HG03095 (cell line): Measurements from ENCODE around the gene LGALS1.

Source experiments
- ATAC-seq: cut with Tn5 transposase; IDR thresholded peaks from one replicate; pipeline ENCODE4 v1.9.1; 2021; ENCODE audit warnings: moderate library complexity; ENCODE audit not compliant: unreplicated experiment

LGALS1 gene

DNA sequence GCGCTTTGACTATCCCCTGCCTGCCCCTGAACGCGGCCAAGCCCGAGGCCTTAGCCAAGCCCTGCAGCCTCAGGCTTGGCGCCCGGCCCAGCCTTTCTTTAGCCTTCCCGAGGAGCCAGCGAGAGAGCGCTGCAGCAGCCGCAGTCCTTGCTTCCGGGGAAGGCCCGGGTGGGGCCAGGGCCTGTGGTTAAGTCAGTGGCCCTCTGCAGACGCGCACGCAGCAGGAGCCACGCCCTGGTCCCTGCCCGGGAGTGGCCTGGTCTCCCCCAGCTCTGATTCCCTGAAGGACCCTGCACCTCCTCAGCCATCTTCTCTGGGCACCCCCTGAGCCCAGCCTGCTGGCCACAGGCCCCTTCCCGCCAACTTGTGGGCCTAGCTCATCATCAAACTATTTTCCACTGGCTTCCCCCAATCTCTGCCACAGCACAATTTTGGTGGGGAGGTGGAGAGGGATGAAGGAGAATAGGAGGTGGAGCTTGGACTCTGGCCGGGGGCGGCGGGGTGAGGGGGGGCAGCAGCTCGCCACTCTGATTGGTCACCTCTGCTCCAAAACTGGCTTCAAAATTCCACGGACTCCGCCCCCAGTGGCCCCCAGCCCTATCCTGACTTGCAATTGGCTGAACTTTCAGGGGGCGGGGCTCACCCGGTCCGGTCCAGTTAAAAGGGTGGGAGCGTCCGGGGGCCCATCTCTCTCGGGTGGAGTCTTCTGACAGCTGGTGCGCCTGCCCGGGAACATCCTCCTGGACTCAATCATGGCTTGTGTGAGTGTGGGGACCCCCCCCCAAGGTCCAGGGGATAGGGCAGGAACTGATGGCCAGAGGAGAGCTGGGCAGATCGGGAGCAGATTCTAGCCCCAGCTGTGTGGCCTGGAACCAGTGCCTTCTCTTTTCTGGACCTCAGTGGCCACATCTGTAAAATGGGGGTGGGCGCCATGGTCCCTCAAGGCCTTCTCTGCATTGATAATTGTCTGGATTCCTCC lies at the start of gene LGALS1:
Gene LGALS1 (plus strand): TSS at position 686 of the 979 bp plus-strand sequence. CDS start 67 bp downstream, at position 753.
- no peak for ATAC-seq

DNA sequence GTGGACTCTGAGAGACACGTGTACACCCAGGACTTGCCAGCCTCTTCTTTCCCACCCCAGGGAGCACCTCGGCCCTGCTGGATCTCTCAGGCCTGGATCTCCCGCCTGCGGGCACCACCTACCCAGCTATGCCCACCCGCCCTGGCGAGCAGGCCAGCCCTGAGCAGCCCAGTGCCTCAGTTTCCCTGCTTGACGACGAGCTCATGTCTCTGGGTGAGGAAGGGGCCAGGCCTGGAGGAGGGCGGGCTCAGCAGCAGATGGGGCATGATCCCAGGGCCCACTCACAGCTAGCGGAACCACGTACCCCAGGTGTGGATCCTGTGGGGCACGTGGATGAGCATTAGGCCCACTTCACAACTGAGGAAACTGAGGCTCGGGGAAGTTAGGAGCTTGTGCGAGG lies 49.7 kb upstream of the LGALS1 start:
- no peak for ATAC-seq

DNA sequence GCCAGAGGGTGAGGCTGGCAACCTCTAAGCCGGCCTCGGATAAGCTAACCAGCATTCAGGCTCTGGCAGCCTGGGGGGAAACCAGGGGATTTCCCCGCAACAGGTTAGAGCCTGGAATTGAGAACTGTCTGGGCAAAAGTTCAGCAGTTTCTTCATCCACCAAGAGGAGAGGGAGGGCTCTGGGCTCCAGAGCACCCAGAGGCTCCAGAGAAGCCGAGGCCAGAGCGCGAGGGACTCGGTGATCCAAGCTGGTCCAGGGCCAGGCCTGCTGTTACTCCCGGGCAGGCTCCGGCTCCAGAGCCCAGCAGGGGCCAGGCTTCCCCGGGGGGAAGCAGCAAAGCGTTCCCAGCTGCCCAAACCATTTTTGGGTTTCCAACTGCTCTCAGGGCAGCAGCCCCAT lies 49.3 kb upstream of the LGALS1 start:
- no peak for ATAC-seq

DNA sequence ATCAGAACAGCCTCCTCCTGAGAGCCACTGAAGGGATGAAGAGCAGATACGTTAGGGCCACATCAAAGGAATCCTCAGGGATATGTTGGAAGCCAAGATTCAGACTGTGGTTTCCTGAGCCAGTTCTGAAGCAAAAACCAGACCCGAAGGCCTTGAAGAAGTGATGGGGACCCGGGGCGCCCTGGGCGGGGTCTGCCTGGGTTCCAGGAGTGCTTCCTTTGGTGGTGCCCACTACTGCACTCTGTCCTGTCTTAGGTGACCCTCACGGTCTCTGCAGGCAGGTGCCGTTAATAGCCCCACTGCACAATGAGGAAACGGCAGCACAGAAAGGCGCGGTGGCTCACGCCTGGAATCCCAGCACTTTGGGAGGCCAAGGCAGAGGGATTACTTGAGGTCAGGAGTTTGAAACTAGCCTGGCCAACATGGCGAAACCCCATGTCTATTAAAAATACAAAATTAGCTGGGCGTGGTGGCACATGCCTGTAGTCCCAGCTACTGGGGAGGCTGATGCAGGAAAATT lies 48.8 kb upstream of the LGALS1 start:
- no peak for ATAC-seq

DNA sequence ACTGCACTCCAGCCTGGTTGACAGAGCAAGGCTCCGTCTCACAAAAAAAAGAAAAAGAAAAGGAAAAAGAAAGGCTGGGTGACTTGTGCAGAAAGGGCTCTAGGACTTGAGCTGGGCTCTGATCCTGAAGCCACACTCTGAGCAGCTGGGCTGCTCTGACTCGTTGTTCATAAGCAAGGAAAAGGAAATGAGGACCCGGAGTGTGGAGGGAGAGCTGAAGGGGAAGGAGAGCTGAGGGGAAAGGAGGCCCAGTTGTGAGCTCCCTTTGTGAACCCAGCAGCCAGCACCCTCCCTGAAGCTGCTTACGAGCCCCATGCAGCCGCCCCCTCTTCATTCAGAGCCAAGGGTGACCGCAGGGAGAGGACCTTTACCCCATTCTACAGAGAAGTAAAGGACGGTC lies 48.3 kb upstream of the LGALS1 start:
- no peak for ATAC-seq

DNA sequence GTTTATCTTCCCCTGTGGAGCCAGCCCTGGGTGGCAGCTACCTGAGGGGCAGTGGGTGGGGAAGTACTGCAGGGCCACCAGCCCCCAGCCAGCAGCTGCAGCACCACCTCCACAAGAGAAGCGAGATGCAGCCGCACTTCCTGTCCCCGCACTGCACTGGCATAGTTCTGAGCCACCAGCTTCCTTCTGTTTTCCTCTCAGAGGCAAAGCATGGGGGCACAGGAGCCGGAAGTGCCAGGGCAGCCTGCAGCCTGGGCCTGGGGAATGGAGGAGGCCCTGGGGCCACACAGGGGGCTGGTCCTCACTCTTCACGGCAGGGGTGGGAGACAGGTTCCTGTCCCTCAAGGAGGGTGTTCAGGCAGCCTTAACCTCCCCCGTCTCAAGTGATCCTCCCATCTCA lies 47.9 kb upstream of the LGALS1 start:
- no peak for ATAC-seq

DNA sequence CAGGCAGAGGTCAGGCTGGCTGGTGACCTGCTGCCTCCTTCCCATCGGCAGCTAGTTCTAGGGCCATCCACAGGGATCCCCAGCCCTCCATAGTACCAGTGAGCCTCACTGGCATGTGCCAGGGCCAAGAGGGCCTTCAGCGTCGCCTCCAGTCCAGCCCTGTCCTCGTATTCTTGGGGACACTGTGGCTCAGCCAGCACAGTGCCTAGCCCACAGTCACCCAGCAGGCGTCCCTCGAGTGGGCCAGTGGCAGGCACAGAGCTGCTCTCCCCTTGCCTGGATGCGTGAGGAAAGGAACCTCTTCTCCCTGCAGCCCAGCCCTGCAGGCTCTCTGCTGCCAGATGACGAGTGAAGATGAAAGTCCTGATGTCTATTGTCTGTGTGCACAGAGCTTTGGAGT lies 46.6 kb upstream of the LGALS1 start:
- no peak for ATAC-seq

DNA sequence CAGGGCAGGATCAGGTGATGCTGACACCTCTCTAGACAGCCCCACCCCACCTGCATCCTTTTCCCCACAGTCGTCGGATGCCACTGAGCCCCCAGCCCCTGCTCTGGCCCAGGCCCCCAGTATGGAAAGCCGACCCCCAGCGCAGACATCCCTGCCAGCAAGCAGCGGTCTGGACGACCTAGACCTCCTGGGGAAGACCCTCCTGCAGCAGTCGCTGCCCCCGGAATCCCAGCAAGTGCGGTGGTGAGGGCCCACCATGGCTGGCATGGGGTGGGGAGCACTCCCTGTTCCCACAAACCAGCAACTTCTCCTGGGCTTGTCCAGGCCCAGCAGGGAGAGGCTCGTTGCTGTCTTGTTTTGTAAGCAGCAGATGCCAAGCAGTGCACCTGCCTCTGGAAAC lies 45.5 kb upstream of the LGALS1 start:
- no peak for ATAC-seq

DNA sequence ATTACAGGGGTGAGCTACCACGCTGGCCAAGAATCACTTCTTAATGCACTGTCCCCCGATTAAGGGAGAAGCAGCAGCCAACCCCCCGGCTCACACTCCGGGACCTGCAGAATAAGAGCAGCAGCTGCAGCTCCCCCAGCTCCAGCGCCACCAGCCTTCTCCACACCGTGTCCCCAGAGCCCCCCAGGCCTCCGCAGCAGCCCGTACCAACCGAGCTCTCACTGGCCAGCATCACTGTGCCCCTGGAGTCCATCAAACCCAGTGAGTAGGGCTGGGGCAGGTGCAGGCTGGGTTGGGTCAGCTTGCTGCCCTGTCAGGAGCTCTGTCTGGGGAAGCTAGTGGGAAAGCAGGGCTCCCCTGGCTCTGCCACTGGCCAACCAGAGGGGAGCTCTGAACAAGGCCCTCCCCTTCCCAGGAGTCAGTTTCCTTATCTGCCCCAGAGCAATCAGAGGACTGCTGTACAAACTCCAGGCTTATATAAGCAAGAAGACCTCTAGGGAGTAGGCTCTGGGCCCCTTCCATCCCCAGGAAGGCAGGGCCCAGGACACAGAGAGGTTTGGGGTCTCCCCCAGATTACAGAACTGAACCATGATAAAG lies 44.5 kb upstream of the LGALS1 start:
- ATAC-seq, result no peak

DNA sequence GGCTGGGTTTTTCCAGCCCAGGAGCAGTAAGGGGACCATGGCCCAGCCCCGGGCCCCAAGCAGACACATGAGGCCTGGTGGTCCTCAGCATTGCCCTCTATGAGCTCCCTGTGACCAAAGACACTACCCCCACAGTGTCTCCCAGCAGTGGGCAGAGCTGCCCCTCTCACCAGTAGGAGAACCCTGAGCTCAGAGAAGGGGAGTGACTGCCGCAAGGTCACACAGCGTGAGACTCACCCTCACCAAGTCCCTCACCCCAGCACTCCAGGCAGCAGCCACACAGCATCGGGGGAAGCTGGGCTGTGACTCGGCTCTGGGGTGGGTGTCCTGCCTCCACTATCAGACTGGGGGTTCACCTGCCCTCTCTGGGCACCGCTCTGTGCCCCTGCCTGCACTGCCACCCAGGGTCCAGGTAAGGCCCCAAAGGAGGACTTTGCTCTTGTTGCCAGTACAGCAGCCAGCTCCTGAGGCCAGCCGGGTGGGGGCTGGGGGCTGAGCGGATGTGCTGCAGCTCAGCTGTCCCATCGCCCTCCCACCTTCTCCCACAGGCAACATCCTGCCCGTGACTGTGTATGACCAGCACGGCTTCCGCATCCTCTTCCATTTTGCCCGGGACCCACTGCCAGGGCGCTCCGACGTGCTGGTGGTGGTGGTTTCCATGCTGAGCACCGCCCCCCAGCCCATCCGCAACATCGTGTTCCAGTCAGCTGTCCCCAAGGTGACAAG lies 43.8 kb upstream of the LGALS1 start:
- no peak for ATAC-seq

DNA sequence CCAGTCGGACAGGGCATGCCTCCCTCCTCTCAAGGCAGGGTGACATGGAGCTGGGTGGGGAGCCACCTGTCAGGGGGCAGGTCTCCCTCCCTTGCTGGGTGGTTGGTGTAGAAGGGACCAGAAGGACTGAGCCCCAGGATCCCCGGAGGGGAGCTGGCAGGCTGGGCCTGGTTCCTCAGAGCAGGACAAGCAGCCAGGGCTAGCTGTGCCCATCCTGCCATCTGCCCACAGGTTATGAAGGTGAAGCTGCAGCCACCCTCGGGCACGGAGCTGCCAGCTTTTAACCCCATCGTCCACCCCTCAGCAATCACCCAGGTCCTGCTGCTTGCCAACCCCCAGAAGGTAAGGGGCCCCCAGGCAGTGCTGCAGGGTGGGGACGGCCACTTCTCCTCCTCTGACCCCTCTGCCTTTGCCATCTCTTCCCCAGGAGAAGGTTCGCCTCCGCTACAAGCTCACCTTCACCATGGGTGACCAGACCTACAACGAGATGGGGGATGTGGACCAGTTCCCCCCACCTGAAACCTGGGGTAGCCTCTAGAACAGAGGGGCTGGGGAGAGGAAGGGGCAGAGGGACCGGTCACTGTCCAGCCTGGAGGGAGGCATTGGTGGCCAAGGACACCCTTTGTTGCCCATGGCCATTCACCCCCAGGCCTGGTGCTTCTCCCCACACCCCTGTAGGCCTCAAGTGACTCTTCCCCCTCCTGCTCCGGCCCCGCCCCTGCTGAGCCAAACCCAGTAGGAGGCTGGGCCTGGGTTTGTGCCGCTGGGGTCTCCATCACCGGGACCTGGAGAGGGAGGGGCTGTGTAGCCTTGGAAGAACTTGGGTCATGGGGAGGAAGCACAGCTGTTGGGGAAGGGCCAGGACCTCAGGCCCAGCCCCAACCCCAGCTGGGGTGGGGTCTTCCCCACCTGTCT lies 43.0 kb upstream of the LGALS1 start:
- peak; percentile 14 for ATAC-seq

DNA sequence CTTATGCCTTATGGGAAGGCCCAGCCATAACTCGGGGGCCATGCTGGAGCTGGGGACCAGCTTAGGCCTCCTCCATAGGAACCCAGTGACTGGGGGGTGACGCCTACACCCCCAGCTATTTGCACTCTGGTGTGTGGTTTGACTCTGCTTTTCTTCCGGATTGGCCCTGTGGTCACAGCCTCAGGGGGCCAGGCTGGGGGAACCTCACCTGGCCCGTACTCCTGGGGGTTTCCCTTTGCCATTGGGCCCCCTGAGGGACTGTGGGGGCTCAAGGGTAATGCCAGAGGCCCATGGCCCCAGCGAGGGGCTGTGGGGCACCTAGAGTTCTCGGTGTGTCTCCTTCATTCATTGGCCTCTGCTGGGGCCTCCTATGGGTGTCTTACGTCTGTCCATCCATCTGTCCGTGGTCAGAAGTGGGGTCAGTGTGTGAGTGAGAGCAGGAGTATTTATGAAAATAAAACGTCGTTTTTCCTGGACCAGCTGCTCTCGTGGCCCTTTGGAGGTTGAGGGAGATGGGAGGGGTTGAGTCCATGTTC lies 42.3 kb upstream of the LGALS1 start:
- ATAC-seq, result peak; percentile 46

DNA sequence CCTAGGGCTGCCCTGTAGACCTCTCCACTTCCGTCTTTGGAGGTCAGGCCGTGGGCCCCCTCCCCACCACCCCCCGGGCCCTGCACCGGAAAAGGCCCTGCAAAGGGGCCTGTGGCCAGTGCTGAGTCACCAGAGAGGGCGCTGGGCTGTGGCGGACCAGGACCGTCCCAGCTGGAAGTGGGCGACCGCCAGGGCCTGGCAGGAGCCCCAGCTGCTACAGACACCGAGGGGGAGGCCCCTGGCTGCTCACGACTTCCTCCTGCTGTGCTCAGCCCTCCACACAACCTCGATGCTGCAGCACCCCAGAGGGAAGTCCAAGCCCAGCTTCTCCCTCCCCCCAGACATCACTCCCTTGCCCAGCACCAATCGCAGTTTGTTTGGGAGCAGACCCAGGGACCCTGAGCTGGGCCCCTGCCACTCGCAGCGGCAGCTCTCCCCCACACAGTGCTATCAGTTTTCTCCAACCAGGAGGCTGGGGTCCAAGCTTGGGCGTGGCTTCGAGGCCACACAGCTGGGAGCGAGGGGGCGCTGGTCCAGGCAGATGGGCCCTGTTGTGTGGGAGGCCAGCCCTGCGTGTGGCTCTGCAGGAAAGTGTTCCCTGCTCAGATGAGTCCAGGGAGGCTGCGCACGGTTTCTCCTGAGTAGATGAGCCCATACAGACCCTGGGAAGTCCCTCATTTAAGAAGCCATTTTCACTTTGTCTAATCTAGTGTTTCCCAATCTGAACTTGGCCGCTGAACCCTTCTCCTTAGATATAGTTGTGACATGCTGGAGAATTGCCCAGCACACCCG lies 41.6 kb upstream of the LGALS1 start:
- peak; percentile 44 for ATAC-seq

DNA sequence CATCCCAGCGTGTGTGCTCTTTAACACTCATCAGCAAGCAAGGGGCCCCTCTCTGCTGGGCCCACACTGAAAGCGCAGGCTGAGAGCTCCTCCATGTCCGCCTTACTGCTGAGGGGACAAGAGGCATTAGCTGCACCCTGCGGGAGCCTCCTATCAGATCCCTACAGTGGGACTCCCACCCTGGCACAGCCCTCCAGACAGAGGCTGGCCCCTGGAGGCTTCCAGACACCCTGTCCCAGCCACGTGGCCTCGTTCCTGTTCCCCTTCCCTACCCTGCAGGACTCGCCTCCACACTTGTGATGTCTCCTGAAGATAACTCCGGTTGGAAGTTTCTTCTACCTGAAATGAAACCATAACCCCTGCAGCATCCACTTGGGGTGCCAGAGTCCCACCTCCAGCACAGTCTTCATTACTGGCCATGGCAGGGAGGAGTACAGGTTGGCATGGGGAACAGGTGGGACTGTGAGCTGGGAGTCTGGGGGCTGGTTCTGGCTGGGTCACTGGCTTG lies 41.0 kb upstream of the LGALS1 start:
- no peak for ATAC-seq

DNA sequence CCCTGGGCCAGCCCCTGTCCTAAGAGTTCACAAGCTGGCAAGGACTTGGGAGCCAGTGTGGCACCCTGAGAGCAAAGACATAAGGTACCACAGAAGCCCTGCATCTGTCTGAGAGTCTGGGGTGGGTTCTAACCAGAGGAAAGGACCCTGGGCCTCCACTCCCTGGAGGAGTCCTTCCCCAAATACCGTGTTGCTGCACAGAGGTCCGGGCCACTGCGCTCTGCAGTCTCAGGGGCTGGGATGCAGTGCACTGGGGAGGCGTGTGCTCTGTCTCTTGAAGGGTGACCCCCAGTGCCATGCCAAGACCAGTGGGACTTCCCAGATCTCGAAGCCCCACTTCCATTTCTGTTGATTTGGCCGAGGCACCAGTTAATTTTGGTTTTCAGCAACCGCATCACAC lies 40.3 kb upstream of the LGALS1 start:
- no peak for ATAC-seq

DNA sequence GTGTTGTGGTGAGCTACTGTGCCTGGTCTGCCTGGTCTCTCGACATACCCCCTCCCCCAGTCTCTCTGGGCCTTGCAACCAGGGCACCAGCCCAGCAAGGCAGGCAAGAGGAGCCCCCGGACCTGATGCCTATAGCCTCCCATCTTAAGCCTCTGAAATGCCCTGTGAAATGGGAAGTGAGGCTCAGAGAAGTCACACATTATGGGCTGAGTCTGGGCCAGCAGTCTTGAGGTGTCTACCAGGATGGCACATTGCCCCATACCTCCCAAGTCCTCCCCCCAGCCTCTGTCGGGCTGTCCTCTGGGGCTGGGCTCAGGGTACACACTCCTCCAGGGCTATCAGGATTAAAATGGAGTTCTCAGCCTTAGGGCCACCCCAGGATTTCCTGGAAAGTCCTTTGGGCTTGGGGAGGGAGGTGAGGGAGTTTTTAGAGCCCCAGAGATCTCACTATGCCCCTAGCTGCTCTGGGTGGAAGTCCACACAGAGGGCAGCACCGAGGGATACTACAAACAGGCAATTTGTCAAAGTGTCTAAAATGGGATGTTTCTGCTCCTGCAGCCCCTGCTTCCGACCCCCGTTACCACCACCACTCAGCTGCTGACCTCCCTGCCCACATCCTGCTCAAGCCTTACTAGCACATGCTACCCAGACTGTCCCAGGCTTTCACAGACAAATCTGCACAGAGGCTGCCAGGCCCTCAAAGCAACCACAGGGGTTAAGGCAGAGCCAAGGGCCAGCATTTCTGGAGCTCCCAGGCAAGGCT lies 39.1 kb upstream of the LGALS1 start:
- no peak for ATAC-seq

DNA sequence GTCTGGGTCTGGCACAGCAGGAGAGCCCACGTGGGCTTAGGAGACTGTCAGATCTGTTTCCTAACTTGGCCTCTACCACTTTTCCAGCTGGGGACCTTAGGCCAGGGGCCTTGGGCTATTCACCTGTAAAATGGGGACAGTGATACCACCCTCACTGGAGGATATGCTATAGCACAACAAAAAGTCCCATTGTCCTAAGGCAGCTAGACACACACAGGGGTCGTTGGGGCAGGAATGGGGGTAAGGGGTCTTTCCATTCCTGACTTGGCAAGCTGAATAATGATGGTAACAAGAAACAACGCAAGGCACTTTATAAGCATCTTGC lies 38.5 kb upstream of the LGALS1 start:
- no peak for ATAC-seq

DNA sequence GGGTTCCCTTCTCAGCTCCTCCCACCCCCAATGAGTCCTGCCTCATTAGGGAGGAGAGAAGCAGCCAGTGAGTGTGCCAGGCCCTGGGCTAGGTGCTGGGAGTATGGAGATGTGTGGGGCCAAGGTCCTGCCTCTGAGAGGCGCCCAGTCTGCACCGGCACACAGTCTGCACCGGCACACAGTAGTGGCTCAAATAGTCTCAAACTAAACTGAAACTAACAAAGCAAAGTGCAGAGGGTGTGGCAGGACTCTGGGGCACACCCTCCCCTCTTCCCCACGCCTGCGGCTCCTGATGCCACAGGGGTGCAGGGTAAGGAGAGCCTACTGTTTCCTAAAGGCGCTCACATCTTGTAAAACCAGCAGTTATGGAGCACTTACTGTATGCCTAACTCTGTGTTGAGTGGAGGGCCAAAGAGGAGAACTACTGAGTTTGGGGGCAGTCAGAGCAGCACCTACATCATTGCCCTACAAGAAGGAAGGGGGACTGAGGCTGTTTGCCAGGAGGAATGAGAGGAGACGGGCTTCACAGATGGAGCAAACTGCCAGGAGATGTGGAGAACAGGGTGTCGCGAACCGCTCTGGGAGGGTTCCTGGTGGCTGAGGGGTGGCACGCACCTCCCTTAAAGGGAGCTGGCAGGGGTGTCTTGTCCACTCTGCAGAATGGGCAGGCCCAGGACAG lies 36.9 kb upstream of the LGALS1 start:
- no peak for ATAC-seq
